SKM-1 (cell line): ENCODE measurements around the gene WIPI1.

ENCODE experiments used
- DNase-seq: peaks from one replicate; lab custom pipeline; 2025; ENCODE audit not compliant: unreplicated experiment; lab: John Stamatoyannopoulos, UW

Gene WIPI1

DNA sequence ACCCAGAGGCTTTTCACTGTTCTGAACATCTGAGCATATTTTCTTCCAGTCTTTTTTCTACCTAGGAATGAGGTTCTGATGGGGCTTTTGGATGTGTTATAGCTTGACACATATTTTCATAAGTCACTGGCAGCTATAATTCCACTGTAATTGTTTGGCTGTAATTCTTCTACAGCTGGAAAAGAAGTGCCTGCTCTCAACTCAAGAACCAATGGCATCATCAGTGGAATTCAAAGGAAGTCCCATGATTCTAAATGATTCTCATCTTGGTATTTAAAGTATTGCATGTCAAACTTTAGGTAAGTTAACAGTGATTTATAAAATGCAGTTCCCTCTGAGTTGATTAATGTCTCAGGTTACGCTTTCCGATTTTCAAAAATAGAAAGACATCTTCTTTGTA is 16.8 kb downstream of the WIPI1 start:
- no peak for DNase-seq

DNA sequence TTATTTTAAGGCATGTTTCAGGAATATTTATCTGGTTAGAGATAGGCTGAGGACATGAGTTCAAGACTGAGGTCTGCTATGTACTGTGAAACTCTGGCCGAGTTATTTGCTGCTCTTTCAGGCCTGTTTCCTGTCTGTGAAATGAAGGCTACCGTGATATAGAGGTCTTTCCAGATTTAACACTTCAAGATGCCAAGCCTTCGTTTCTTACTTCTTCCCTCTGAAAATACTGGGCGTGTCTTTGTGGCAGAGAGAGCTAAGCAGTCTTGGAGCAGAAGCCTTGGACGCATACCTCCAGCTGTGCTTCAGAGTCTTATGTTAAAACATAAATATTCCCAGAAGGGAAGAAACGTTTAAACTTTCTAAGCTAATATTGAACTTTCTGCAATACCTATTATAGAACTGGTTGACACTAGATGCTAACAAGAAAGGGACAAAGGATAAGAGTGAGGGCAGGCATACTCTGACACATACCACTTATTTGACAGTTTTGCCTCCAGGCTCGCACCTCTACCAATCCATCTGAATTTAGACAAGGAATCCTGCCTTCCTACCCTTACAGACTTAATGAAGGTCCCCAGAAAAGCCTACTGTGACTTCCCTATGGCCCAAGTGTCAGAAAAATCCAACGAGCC is 17.5 kb downstream of the WIPI1 start:
- no peak for DNase-seq

DNA sequence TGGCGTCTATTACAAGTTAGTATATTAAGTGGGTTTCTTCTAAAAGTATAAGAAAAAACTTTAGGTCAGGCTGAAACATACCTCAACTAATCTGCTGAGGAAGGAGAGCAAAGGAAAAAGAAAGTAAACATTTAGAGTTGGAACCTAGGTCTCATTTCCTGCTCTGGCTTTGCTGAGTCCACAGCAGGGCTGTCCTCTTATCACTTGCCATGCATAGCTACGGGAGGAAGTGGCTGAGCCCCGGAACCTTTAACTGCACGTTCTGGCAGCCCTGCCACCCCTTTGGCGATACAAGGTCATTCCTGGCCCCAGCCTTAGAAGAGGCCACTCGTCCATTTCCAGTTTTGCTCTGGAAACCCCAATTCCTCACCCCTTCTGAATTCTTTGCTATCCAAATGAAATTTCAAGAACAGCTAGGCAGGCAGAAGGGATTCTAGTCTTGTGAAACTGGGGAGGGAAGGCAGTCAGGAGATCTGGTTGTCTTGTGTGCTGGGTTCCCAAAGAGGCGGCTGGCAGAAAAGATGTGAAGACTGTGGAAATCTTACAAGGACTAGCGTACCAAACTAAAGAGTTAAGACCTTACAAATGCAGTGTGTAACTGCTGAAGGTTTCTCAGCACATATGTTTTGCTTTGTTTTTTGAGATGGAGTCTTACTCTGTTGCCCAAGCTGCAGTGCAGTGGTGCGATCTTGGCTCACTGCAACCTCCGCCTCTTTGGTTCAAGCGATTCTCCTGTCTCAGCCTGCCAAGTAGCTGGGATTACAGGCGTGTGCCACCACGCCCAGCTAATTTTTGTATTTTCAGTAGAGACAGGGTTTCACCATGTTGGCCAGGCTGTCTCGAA is 19.1 kb downstream of the WIPI1 start:
- no peak for DNase-seq

- DNase-seq = peak; percentile 82
Measured at GRCh38 chr17:68435876-68436842, 21.1 kb downstream of the WIPI1 start.

- DNase-seq = no peak
Measured at GRCh38 chr17:68435361-68435760, 21.9 kb downstream of the WIPI1 start.

DNA sequence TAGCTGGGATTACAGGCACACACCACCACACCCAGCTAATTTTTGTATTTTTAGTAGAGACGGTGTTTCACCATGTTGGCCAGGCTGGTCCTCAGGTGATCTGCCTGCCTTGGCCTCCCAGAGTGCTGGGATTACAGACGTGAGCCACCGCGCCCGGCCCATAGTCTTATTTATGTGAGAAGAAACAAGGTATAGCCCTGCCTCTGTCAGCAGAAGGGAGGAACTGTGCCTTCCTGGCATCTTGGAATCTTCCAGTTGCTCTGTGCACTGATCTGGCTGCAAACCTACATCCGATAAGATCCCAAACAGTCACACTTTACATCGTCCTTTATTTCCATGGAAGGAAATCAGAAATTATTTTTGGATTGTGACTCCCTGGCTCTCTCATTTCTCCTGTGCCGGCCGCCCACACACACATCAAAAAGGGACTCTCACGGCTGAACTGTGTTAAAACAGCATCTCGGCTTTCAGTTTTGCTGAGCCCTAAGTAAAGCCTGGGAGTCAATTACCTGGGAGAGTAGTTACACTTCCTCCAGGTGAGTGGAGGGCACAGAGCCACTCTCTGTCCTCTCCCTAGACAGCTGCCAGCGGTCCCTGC is 23.3 kb downstream of the WIPI1 start:
- DNase-seq = no peak

DNA sequence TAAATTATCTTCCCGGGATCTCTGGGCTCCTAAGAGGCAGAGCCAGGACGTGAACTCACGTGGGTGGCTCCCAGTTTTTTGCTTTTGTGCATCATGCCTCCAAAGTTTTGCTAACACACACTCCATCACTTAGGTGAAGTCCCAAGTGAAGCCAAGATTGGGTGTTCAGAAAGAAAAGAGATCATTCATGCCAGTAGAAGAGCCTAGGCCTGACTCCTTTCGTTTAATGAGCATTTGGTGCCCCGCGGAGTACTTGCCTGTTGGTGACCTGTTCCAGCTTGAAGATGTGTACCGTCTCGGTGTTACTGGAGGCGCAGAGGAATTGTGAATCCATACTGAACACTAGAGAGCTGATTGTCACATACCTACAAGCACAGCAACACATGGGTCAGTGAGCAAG is 24.1 kb downstream of the WIPI1 start:
- DNase-seq = no peak

- DNase-seq = no peak
Measured at GRCh38 chr17:68432086-68432864, 25.0 kb downstream of the WIPI1 start.

- no peak for DNase-seq
Measured at GRCh38 chr17:68431661-68432071, 25.6 kb downstream of the WIPI1 start.

- DNase-seq = no peak
Measured at GRCh38 chr17:68431045-68431608, 26.2 kb downstream of the WIPI1 start.

DNA sequence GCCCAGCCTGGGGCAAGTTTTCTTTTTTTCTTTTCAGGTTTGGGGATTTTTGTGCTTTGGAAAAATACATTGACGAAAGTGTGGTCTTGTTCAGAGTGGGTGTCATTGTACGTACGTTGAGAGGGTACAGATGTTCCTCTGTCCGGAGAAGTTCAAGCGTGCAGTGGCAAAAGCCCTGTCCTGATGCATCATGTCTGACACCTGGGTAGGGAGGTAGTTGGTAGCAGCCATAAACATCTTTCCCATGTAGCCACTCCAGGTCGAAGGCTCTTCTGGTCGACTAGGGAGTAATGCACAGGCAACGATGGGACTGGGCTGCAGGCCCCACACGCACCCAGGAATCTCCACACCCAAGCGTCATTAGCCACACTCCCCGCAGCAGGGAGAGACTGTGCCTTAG is 27.4 kb downstream of the WIPI1 start:
- no peak for DNase-seq

GRCh38 chr17:68428498-68429172 is 28.7 kb downstream of the WIPI1 start:
- no peak for DNase-seq

GRCh38 chr17:68427575-68427974 is 29.7 kb downstream of the WIPI1 start:
- DNase-seq = no peak

GRCh38 chr17:68425979-68426378 is 31.3 kb downstream of the WIPI1 start:
- DNase-seq = no peak

- no peak for DNase-seq
Measured at GRCh38 chr17:68424861-68425260, 32.4 kb downstream of the WIPI1 start.

DNA sequence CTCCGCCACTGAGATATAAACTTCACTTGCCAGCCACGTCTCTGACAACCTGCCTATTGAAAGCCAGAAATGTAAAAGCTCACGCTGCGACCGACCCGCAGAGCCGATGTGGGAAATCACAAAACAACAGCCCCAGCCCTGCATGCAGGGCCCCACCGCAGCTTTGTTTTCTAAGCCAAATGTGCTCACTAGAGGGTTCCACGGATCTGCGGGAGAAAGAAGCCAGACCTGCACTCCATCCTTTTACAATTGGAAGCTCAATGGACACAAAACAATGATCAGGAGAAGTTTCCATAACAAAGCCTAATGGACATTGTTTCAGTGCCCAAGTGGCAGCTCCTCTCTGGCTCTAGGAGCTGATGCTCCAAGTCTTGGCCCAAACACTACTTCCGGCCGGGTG is 33.1 kb downstream of the WIPI1 start:
- DNase-seq = no peak

- DNase-seq = no peak
Measured at GRCh38 chr17:68423251-68423650, 34.0 kb downstream of the WIPI1 start.

- DNase-seq = no peak
Measured at GRCh38 chr17:68422821-68423220, 34.5 kb downstream of the WIPI1 start.

GRCh38 chr17:68421486-68421885 is 35.8 kb downstream of the WIPI1 start:
- no peak for DNase-seq
